Osteocyte (in vitro differentiated cells): ENCODE results near the gene BHMT2. TPM values are rescaled to one million over a fixed set of nuclear protein-coding genes. Genes with fewer than 3 reads are reported as not detected.

Experiments
- DNase-seq: peaks from one replicate; pipeline ENCODE4 v3.0.0; 2021; ENCODE audit warnings: mixed read lengths; ENCODE audit not compliant: unreplicated experiment; ENCODE audit errors: extremely low spot score
- H3K27ac Mint-ChIP-seq: one replicate; pipeline ENCODE4 v1.8.0; 2021; ENCODE audit warnings: mild to moderate bottlenecking, mixed read lengths; ENCODE audit not compliant: unreplicated experiment
- H3K27me3 Mint-ChIP-seq: one replicate; pipeline ENCODE4 v1.8.0; 2021; ENCODE audit warnings: mixed read lengths; ENCODE audit not compliant: unreplicated experiment
- H3K36me3 Mint-ChIP-seq: one replicate; pipeline ENCODE4 v1.8.0; 2021; ENCODE audit warnings: mixed read lengths; ENCODE audit not compliant: unreplicated experiment
- H3K4me1 Mint-ChIP-seq: one replicate; pipeline ENCODE4 v1.8.0; 2021; ENCODE audit warnings: mixed read lengths; ENCODE audit not compliant: unreplicated experiment
- H3K4me3 Mint-ChIP-seq: one replicate; pipeline ENCODE4 v1.8.0; 2021; ENCODE audit warnings: mild to moderate bottlenecking, moderate library complexity, mixed read lengths; ENCODE audit not compliant: unreplicated experiment
- H3K9me3 Mint-ChIP-seq: one replicate; pipeline ENCODE4 v1.8.0; 2021; ENCODE audit warnings: mixed read lengths; ENCODE audit not compliant: unreplicated experiment
- CTCF ChIP-seq: fragments of 200-600 bp; sonication (generic); IDR thresholded peaks from 2 replicates; pipeline ENCODE4 v1.5.0; 2021; ENCODE audit warnings: antibody characterized with exemption, mild to moderate bottlenecking, moderate library complexity
- total RNA-seq: library from RNA; stranded (reverse); gene quantifications from 2 replicates; pipeline ENCODE4 v1.2.1, GENCODE V29; 2021

The BHMT2 gene
- total RNA-seq, 1 donor from 2014 or later: not detected

DNA sequence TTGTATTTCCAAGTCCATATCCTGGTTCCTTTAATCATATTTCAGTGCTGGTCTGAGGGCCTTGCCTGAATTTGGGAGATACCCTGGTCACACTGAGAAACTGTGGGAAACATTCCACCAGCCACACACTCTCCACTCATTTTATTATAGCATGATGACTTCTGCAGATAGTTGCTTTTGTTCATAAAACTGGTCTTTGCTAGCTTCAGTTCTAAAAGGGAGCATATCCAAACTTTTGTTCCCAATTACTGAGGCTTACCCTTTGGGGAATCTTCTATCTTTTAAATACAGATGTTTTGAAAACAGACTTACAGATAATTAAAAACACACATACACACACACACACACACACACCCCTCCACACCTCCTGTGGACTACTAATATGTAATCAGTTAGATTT lies 21.1 kb upstream of the BHMT2 start:
- Mint-ChIP-seq H3K4me3 (no peak overlapping the region), H3K27ac (no peak overlapping the region), H3K9me3 (no peaks in the 10 kb centered on the region), H3K4me1 (no peaks in the 10 kb centered on the region), H3K36me3 (no peaks in the 10 kb centered on the region), H3K27me3 (peaks cover 39% of the 10 kb centered on the region)
- DNase-seq: no peak
- no peak for TF ChIP-seq CTCF

- Mint-ChIP-seq H3K4me1 (no peaks in the 10 kb centered on the region), H3K27ac (no peak overlapping the region), H3K4me3 (no peak overlapping the region), H3K36me3 (no peaks in the 10 kb centered on the region), H3K27me3 (peaks cover 42% of the 10 kb centered on the region), H3K9me3 (no peaks in the 10 kb centered on the region)
- no peak for TF ChIP-seq CTCF
- DNase-seq: no peak
These were observed 19.1 kb upstream of the BHMT2 start for GRCh38 chr5:79050498-79050897.

DNA sequence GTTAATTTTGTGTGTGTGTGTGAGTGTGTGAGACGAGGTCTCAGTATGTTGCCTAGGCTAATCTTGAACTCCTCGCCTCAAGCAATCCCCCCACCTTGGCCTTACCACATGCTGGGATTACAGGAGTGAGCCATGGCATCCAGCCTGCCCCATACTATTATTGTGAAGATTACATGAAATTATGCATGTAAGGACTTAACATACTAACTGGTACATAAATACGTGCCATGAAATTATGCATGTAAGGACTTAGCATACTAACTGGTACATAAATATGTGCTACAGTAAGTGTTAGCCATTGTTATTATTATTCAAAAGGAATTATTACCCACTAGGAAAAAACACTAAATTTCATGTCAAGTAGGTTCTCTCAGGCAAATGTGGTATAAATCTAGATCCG lies 16.2 kb upstream of the BHMT2 start:
- no peak overlapping the region for H3K4me3 Mint-ChIP-seq
- no peak for TF ChIP-seq CTCF
- no peak for DNase-seq

GRCh38 chr5:79055017-79055416 lies 14.6 kb upstream of the BHMT2 start:
- DNase-seq: no peak
- H3K36me3 Mint-ChIP-seq: no peaks in the 10 kb centered on the region
- peaks cover 42% of the 10 kb centered on the region for H3K27me3 Mint-ChIP-seq
- no peak overlapping the region for H3K4me3 Mint-ChIP-seq
- no peaks in the 10 kb centered on the region for H3K9me3 Mint-ChIP-seq
- TF ChIP-seq CTCF: no peak
- H3K4me1 Mint-ChIP-seq: no peaks in the 10 kb centered on the region
- H3K27ac Mint-ChIP-seq: no peak overlapping the region

More for the DNA sequence above, 16.2 kb upstream of the BHMT2 start:
- Mint-ChIP-seq H3K27me3 (peaks cover 39% of the 10 kb centered on the region), H3K27ac (no peak overlapping the region), H3K4me1 (no peaks in the 10 kb centered on the region), H3K9me3 (no peaks in the 10 kb centered on the region), H3K36me3 (no peaks in the 10 kb centered on the region)

DNA sequence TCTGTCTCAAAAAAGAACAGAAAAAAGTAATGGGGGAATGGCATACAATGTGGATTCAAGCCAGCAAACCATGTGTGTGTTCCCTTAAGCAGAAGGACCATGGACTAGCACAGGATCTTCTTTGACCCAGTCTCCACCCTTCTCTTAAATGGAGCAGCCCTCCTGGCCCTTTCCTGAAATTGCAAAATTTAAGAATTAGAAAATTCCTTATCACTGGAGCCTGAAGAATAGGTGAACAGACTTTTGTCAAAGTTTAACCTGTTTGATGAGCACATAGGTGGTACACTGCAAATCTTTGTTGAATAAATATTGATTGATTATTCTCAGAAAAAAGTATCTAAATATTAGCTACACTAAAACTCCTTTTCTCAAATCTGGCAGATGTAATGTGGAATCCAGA lies 12.7 kb upstream of the BHMT2 start:
- peaks cover 40% of the 10 kb centered on the region for H3K27me3 Mint-ChIP-seq
- DNase-seq: no peak
- no peaks in the 10 kb centered on the region for H3K9me3 Mint-ChIP-seq
- no peaks in the 10 kb centered on the region for H3K4me1 Mint-ChIP-seq
- H3K36me3 Mint-ChIP-seq: no peaks in the 10 kb centered on the region
- H3K27ac Mint-ChIP-seq: no peak overlapping the region
- TF ChIP-seq CTCF: no peak
- H3K4me3 Mint-ChIP-seq: no peak overlapping the region
